Hematopoietic multipotent progenitor cell treated with erythropoietin and hydrocortisone succinate and interleukin-3 and kit ligand, for 17 days (in vitro differentiated cells): ENCODE measurements around the gene FAM107B.

ENCODE experiments used
- DNase-seq: peaks from one replicate; pipeline ENCODE4 v3.0.0-alpha.2; 2015; ENCODE audit warnings: low spot score

The FAM107B gene

DNA sequence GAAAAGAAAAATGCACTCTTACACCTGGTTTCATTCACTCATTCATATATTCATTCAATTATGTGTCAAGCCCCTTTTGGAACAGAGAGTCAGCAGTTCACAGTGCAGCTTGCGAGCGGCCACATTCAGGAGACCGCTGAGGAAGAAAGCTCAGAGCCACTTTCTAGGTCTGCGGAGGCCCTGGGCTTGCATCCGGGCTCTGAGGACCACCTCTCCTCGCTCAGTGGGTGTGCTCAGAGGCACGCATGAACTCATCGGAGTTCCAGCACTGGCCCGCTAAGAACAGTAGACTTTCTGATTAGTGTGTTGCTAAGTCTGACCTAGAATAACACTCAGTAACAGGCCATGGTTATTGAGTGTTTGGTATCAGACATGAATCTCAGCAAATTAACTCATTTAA lies 1.8 kb upstream of the FAM107B start:
- DNase-seq: no peak

DNA sequence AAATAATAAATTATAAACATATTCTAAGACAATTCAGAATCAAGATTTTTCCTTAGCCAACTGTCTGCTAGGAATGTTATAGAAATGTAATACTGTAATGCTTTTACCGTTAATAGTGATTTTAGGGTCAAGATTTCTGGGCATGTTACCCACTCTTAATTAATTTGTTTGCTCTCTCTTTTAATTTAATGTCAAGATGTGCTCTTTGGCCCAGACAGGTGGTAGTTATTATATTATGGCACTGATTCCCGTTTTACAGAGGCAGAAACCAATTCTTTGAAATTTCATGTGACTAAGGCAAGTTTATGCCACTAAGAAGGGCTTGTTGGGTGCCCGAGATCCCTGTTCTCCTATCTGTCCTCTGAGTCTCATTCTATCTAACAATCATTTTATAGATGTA lies 959 bp upstream of the FAM107B start:
- no peak for DNase-seq

DNA sequence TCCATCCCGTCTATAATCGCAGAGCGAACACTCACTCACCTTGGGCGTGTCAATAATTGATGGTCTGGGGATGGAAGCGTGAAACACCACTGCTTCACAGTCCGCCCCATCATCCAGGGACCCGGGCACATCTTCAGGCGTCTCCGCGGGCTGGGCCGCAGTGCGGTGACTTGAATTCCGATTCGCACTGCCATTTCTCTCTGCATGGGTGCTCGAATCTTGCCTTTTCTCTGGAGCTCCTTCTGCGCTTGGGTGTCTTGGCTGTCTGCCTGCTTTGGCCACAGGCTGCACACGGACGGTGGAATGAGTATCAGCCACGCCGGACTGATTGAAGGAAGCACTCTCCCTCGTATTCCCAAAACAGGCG lies 500 bp downstream of the FAM107B start:
- DNase-seq: no peak

DNA sequence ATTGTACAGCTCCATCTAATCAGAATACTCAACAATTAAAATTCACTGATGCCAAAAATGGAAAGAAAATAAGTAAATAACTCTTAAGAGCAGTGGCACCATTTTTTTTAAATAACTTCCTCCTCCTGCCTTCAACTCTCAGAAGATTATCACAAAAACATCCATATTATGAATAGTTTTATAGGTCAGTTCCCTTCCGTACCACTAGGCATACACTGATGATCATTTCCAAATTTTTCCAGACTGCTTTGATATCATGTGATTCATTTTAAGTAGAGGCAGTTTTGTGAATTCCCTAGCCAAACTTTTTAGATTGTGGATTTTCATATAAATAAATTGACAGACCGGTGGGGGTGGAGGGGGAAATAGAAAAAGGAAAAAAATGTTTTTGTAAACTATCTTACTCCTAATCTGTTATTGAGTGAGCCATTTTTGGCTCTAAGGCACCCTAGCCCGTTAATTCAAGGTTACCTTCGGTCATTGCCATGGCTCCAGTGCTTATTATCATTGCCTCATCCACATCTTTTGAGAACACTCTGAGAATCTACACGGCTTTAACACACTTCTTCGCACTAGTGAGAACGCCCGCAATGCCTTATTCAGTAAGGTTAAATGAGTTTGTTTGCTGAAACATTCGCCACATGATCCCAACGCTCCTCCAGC lies 1.0 kb downstream of the FAM107B start:
- DNase-seq: no peak

DNA sequence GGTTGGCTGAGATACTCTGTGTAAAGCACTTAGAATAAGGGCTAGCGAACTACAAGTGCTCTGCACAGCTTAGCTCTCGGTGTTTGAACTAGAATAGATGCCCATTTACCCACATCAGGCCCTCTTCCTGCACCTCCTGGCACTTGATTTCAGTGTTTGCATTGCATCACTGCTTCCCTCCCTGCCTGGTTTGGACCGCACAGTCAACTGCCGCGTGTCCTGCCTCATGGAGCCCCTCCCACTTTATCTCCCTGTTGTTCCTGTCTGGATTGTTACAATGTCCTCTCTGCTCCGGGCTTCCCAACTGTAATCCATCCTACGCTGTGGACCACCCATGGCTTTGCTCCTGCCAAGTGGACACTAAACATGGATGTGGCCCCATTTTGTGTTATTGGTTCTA lies 2.3 kb downstream of the FAM107B start:
- DNase-seq: no peak

DNA sequence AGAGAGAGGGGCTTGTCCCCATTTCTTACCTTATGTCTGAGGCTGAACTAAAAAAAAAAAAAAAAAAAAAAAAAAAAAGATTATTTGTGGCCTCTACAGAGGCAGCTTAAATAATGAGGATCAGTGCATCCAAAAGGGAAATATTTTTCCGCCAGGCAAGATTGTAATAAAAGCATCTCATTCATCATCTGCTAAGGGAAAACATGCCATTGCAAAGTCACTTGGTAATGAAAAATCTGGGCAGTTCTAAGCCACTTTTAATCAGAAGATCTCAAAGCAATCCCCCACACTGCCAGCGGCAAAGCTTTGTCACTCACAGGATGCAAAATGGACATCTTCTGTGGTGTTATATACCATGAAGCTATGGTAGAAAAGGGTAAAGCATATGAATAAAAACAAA lies 3.8 kb downstream of the FAM107B start:
- DNase-seq: no peak

DNA sequence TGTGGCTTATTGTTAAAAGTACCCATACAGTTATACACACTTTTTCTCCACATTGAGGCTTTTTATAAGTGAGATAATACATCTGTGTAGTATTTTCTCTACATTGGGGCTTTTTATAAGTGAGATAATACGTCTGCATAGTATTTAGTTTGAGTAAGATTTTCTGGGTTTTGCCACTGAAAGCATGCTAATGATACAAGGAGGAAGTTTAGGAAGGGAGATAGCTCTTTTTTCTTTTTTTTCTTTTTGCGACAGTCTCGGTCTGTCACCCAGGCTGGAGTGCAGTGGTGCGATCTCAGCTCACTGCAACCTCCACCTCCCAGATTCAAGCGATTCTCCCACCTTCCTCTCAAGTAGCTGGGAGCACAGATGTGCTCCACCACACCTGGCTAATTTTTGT lies 13.3 kb downstream of the FAM107B start:
- no peak for DNase-seq

DNA sequence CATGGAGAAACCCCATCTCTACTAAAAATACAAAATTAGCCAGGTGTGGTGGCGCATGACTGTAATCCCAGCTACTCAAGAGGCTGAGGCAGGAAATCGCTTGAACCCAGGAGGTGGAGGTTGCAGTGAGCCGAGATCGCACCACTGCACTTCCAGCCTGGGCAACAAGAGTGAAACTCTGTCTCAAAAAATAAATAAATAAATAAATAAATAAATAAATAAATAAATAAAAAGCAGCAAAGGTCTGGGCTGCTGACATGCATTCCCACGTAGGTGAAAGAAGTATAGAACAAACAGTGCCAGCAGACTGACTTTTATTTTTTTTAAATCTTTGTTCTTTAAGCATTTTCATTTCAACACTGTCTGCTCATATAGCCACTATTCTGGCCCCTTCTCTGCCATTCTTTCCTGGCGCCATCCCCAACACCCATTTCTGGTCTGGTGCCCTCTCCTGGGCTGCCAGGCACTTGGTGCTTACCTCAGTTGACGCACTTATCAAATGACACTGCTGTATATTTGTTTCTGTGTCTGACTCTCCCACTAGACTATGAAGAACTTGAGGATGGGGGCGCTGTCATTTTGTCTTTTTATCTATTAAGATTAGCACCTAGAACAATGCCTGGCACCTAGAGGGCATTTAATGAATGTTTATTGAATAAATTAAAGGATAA lies 15.6 kb downstream of the FAM107B start:
- no peak for DNase-seq

DNA sequence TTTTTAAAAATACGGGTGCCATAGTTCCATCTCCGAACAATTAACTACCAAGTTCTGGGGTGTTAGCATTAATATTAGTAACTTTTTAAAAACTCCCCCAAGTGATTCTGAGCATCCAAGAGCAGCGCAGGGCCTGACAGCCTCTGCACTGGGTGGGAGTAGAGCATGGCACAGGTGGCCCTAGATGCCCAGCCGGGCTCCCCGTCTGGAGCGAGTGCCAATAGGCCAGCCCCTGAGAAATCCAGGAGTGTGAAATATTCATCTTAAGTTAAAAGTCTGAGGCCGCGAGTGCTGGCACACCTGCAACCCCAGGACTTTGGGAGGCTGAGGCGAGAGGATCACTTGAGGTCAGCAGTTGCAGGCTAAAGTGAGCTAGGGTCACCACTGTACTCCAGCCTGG lies 16.2 kb downstream of the FAM107B start:
- no peak for DNase-seq

DNA sequence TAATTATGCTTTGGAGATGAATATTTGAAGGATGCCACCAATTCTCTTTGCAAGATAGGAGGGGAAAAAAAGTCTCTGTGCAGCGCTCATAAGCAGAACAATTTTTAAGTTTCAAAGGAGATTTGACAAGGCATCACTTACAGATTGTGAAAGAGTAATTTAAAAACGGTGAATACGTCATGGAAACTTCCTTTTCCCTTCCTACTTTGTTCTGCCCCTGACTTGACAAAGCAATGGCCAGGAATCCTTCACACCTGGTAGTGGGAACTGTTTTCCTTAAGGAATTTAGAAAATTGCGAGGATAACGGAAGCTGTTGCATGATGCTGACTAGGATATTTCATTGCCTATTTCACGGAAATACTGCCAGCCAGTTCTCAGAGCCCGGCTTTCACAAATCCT lies 16.7 kb downstream of the FAM107B start:
- DNase-seq: no peak

DNA sequence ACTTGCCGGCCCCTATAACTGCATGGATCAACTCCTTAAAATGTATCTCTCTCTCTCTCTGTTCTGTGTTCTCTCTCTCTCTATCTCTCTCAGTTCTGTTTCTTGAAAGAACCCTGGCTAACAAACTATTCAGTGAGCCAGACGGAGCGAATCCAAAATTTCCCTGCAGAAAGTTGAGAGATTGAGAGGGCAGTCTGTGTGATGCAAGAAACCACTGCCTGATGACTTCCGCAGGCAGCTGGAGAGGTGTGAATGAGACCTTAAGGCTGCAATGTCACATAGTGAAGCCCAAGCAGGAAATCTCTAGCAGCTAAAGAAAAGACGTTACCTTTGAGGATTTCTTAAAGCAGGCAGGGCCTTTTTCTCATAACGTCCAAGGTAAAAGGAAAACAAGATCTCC lies 17.3 kb downstream of the FAM107B start:
- DNase-seq: no peak

DNA sequence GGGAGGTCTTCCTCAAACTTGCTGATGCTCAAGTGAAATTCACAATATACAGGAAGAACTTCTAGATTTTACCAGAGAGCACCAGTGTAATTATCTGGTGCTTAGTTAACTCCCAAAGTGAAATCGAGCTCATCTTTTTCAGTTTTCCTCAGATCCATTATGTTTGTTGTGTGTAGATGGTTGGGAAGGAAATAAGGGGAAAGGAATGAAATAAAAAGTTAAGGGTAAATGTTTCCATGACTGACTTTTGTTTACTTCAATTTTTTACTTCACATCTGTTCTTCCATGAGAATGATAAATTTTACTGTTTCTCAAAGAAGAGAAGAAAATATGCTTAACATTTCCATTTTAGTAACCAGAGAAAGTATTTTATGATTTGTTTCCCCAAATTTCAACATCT lies 21.3 kb downstream of the FAM107B start:
- DNase-seq: no peak

DNA sequence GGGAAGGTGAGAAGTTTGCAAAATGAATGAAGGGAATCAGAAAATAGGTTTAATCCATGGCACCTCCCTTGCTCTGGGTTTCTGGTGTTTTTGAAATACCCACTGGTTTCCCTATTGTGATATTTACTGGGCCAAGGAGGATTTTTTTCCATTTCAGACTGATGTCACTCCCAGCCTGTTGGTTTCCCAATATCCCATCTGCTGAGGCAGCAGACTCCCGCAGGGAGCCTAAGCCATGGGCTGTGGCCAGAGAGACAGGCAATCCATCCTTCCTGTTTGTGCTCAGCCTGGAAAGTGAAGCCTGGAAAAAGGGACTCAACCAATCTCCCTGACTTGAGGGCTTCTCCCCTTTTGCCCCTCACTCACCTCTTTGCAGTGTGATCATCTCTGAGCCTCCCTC lies 22.8 kb downstream of the FAM107B start:
- no peak for DNase-seq

DNA sequence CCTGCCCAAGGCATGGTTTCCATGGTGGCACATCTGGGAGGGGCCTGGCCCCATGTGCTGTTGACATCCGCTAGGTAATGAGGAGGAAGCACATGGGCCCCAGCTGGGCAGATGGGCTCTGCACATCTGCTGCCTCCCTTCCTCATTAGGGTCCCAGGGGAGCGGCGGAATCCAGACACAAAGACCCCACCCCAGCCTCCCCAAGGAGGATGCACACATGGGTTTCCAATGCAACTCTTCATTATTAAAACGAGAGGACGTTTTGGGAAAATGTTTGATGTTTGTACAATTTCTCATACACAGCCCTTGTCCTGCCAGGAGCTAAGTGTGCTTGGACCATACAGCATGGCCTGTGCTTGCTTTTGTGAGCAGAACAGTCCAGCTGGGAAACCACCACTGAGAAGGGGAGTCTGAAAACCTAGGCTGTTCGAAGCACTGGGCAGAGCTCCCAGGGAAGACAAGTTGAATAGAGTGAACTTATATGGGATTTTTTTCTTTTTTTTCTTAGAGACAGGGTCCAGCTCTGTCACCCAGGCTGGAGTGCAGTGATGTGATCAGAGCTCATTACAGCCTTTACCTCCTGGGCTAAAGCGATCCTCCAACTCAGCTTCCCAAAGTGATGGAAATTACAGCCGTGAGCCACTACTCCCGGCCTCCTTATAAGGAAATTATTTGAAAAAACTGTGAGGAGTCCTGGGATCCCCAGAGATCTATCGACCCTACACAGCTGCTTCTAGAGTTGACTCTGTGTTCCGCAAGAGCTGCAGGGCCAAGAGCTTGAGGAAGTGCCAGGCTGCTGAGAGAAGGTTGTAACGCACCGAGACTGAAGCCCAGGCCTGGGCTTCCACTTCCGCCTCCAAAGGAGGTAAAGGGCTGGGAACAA lies 23.4 kb downstream of the FAM107B start:
- DNase-seq: no peak

DNA sequence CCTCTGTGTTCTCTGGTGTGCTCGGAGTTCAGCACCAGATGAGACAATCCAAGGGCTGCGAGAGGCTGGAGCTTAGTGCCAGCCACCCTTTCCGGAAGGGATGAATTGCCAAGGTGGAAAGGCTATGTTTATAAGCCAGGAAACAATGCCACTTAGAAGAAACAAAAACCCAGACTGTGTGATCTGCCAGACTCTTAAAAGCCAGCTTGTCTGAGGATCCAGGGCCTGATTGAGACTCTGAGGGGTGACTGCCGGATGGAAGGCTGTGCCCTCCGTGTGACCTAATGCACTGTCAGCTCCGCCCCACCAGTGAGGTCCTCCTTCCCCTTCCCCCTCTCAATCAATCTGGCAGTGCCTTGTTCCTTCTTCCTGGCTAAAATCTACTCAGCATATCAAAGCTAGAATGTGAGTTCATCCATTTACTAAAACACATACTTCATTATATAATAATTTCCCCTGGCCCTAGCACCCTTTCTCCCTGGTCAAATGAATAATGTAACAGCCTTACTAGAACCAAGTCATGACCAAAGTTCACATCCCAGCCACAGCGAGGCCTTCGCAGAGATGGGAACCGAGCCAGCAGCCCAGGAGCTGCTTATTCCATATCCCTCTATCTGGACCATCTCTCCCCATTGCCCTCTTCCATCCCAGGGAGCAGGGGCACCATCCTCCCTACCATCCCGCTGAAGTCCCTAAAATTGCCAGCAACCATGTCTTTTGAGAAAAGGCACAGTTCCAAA lies 25.5 kb downstream of the FAM107B start:
- no peak for DNase-seq

DNA sequence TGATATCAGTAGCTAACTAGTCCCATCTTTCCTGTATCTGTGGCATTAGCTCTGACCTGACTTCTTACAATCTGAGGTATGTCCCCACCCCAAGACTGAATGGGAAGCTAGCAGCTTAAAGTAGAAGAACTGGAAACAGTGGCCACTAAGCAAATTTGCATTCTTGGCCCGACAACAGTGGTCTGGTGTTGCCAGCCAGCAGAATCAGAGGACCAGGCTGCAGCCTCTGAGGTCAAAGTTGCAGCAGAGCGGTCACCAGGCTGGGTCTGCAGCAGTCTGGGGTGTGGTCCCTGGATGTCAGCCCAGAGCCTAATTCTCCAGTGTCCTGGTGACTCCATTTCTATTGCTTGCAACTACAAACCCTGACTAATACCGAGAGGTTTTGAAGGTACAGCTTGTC lies 26.3 kb downstream of the FAM107B start:
- DNase-seq: no peak

DNA sequence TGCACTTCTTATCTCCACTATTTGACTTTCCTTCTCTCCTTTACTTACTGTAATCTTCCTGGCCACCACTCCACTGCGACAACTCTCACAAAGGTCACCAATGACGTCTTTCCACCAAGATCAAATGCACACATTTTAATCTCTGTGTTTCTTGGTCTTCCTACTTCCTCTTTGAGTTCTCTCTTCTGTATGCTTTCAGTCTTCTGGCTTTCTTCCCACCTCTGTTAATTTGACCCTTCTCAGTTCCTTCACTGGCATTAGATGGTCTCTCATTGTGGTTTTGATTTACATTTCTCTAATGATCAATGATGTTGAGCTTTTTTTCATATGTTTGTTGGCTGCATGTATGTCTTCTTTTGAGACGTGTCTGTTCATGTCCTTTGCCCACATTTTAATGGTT lies 31.9 kb downstream of the FAM107B start:
- no peak for DNase-seq

DNA sequence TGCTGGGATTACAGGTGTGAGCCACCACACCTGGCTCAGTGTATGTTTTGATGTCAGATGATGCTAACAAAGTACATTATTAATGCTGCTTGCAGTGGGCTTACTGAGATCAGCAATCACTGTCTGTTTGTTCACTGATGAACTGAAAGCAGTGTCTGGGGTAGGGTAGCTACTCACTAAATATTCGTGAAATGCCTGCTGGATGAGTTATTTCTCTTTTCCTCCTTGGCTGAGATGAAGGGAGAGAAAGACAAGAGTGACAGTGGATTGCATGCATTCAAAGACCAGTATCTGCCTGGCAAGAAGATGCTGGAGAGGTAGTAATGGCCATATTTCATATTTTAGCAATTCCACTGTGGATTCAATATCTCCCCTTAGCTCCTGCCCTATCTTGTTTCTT lies 32.3 kb downstream of the FAM107B start:
- DNase-seq: no peak

DNA sequence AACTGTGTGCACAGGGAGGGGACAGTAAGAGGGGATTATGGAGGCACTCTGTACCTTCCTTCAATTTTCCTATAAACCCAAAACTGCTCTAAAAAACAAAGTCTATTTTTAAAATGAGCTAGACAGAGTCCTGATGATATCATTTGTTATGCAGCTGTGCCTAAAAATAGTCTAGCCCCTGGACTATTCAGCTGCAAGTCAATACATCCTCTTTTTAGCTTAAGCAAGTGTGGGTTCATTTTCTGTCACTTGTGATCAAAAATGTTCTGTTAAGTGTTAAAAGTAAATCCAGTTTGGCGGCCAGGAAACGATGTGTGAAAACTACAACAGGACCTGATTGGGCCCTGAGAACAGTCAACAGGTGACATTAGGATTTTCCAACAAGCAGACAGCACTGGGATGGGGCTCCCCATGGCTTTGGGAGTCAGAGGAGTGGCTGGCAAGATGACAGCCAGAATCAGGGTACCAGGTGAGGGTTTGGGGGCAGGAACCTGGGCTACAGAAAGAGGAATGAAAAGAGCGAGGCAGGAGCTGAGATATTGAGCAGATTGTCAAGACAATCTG lies 33.9 kb downstream of the FAM107B start:
- no peak for DNase-seq

DNA sequence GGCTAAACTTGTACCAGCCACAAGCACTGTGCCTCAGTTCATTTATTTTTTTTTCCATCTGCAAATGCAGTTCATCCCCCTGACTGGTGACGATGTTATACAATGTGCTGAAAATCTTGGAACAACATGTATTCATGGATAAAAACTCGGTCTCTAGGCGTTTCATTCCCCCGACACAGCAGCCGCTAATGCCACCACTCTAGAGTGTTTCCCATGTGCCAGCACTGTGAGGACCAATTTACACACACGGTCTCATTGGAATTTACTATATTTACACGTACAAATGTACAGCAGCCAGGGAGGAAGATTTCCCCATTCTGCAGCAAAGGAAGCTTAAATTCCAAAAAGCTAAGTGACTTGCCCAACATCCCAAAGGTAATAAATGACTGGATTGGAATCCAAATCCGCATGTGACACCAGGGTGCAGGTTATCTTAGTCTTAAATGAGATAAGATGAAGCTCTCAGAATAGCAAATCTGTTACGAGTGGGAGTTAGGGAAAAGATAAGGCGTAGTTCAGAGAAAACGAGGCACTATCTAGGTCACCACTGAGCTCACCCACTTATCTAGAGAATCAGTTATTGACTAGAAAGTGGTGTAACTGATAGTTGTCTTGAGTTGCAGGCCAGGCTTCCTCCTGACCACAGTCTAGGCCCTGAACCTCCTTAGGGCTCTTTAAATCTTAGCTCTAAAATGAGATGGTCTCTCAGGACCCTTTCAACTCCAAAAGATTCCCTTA lies 36.7 kb downstream of the FAM107B start:
- DNase-seq: no peak

DNA sequence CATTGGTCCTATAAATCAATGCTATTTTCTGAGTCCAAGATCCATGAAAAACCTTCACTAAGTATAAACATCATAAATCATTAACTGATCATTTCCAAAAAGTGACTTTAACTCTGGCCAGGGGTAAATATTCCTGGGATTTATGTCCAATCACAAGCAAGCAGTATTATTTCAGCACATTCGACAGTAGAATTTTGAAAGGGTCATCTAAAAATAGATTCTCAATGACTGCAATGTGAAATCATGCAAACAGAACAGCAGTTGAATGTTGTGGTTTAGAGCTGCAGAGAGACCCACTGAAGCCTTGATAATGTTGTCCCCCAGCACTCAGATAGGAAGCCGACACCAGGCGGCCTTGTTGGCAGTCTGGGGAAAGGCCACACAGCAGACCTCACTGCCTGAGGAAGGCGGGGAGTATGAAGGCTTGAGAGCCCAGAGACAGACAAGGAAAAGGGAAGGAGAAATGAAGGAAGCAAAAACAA lies 38.1 kb downstream of the FAM107B start:
- no peak for DNase-seq
